ENCODE measurements around the gene FSTL3.

Gene FSTL3

GRCh38 chr19:645912-646778 is 30.0 kb upstream of the FSTL3 start:
- no peak for FAIRE-seq
- no peak for DNase-seq (ENCODE audit: insufficient read length, low spot score)
- no peak for TF ChIP-seq POLR2AphosphoS5 (IDR thresholded peaks at IDR 0.05; ENCODE audit: low read depth, low read length)
- no peak for TF ChIP-seq POLR2A (IDR thresholded peaks at IDR 0.05; ENCODE audit: low read depth, low read length)
- no peak for TF ChIP-seq PAX5 (IDR thresholded peaks at IDR 0.05; ENCODE audit: insufficient read depth, low read length, severe bottlenecking)
- TF ChIP-seq TAF1 (IDR thresholded peaks at IDR 0.05; ENCODE audit: low read depth, low read length), result no peak
- no peak for TF ChIP-seq POU2F2 (IDR thresholded peaks at IDR 0.05; ENCODE audit: low read depth, low read length)
- TF ChIP-seq SPI1 (IDR thresholded peaks at IDR 0.05; ENCODE audit: low read depth, low read length), result no peak

DNA sequence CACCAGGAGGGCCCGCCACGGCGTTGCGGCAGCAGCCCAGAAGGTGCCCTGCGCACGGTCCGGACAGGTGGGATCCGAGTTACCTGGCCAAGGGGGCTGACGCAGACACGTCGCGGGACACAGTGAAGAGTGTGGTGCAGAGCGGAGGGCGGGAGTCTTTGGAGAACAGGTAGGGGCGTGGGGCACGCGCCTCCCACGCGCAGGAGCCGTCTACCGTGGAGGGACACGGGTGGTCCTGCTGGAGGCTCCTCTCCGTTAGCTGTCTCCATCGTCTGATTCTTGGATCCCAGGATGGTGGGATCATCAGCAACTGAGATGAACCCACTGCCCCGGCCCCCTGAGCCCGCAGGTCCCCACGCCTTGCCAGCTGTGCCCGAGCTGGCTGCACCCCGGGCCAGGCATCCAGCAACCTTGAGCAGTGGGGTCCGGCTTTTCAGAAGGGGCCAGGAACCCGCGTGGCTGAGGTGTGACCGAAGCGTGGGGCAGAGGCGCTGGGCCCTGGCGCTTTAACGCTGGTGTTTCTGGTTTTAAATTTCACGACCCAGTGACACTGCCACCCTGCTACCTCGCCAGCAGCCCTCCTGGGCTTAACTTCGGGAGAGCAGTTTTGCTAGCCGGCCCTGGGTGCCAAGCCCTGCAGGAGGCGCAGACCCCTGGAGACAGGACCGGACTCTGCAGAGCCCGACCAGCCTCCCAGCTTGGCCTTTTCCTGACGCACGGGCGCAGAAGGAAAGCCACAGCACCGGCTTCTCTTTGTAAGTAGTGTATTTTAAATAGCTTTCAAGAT is 29.2 kb upstream of the FSTL3 start:
- no peak for FAIRE-seq
- DNase-seq (ENCODE audit: insufficient read length, low spot score), result no peak
- no peak for TF ChIP-seq PAX5 (IDR thresholded peaks at IDR 0.05; ENCODE audit: insufficient read depth, low read length, severe bottlenecking)
- no peak; the same call in 1 of the 2 replicates for TF ChIP-seq POLR2AphosphoS5 (IDR thresholded peaks at IDR 0.05; ENCODE audit: low read depth, low read length)
- no peak for TF ChIP-seq TAF1 (IDR thresholded peaks at IDR 0.05; ENCODE audit: low read depth, low read length)
- no peak for TF ChIP-seq POU2F2 (IDR thresholded peaks at IDR 0.05; ENCODE audit: low read depth, low read length)
- TF ChIP-seq SPI1 (IDR thresholded peaks at IDR 0.05; ENCODE audit: low read depth, low read length), result no peak
- no peak for TF ChIP-seq POLR2A (IDR thresholded peaks at IDR 0.05; ENCODE audit: low read depth, low read length)

DNA sequence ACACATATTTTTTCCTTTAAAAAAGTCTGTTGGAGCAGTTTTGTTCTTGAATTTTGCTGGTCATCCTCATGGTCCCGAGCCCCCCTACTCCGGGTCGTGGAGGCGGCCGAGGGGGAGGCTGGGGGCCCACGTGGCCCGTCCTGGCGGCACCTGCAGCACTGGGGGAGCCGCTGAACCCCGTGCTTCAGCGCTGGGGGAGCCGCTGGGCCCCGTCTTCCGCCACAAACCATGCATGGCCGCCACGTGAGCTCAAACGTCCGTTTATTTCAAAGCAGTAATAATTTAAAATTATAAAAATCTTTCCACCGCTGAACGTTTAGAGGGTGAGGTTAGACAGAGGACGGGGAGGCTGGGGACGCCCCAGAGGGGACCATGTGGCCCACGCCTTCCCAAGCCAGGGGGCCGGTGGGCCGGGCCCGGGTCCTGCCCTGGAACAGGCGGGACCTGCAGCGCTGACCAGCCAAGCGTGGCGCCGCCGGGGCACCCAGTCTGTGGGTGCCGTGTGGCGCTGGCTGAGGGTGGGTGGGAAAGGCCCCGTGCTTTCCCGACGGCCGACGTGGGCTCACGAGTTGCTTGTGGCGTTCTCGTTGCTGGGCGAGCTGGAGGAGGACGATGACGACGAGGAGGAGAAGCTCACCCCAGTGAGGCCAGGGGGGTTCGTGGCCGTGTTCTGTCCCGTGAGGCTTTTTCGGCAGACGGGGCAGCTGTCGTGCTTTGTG is 28.5 kb upstream of the FSTL3 start:
- DNase-seq (ENCODE audit: insufficient read length, low spot score), result no peak
- no peak for FAIRE-seq
- TF ChIP-seq POLR2AphosphoS5 (IDR thresholded peaks at IDR 0.05; ENCODE audit: low read depth, low read length), result no peak
- no peak for TF ChIP-seq PAX5 (IDR thresholded peaks at IDR 0.05; ENCODE audit: insufficient read depth, low read length, severe bottlenecking)
- TF ChIP-seq TAF1 (IDR thresholded peaks at IDR 0.05; ENCODE audit: low read depth, low read length), result no peak
- TF ChIP-seq SPI1 (IDR thresholded peaks at IDR 0.05; ENCODE audit: low read depth, low read length), result no peak
- TF ChIP-seq POLR2A (IDR thresholded peaks at IDR 0.05; ENCODE audit: low read depth, low read length), result no peak
- TF ChIP-seq POU2F2 (IDR thresholded peaks at IDR 0.05; ENCODE audit: low read depth, low read length), result no peak

- TF ChIP-seq TAF1 (IDR thresholded peaks at IDR 0.05; ENCODE audit: low read depth, low read length) (no peak), SPI1 (IDR thresholded peaks at IDR 0.05; ENCODE audit: low read depth, low read length) (no peak), PAX5 (IDR thresholded peaks at IDR 0.05; ENCODE audit: insufficient read depth, low read length, severe bottlenecking) (no peak), POU2F2 (IDR thresholded peaks at IDR 0.05; ENCODE audit: low read depth, low read length) (no peak), POLR2AphosphoS5 (IDR thresholded peaks at IDR 0.05; ENCODE audit: low read depth, low read length) (no peak), POLR2A (IDR thresholded peaks at IDR 0.05; ENCODE audit: low read depth, low read length) (no peak)
- DNase-seq (ENCODE audit: insufficient read length, low spot score), result no peak
- FAIRE-seq, result no peak
These were observed 27.9 kb upstream of the FSTL3 start for GRCh38 chr19:648305-648704.

GRCh38 chr19:648904-649801 is 27.0 kb upstream of the FSTL3 start:
- DNase-seq (ENCODE audit: insufficient read length, low spot score) (no peak), FAIRE-seq (no peak)
- TF ChIP-seq POLR2AphosphoS5 (IDR thresholded peaks at IDR 0.05; ENCODE audit: low read depth, low read length), result no peak
- no peak for TF ChIP-seq TAF1 (IDR thresholded peaks at IDR 0.05; ENCODE audit: low read depth, low read length)
- no peak for TF ChIP-seq POLR2A (IDR thresholded peaks at IDR 0.05; ENCODE audit: low read depth, low read length)
- TF ChIP-seq SPI1 (IDR thresholded peaks at IDR 0.05; ENCODE audit: low read depth, low read length), result no peak
- no peak for TF ChIP-seq PAX5 (IDR thresholded peaks at IDR 0.05; ENCODE audit: insufficient read depth, low read length, severe bottlenecking)
- TF ChIP-seq POU2F2 (IDR thresholded peaks at IDR 0.05; ENCODE audit: low read depth, low read length), result no peak

GRCh38 chr19:650121-650520 is 26.1 kb upstream of the FSTL3 start:
- FAIRE-seq, result no peak
- TF ChIP-seq PAX5 (IDR thresholded peaks at IDR 0.05; ENCODE audit: insufficient read depth, low read length, severe bottlenecking) (no peak), SPI1 (IDR thresholded peaks at IDR 0.05; ENCODE audit: low read depth, low read length) (no peak), TAF1 (IDR thresholded peaks at IDR 0.05; ENCODE audit: low read depth, low read length) (no peak), POLR2A (IDR thresholded peaks at IDR 0.05; ENCODE audit: low read depth, low read length) (no peak), POU2F2 (IDR thresholded peaks at IDR 0.05; ENCODE audit: low read depth, low read length) (no peak), POLR2AphosphoS5 (IDR thresholded peaks at IDR 0.05; ENCODE audit: low read depth, low read length) (no peak)
- DNase-seq (ENCODE audit: insufficient read length, low spot score), result no peak

DNA sequence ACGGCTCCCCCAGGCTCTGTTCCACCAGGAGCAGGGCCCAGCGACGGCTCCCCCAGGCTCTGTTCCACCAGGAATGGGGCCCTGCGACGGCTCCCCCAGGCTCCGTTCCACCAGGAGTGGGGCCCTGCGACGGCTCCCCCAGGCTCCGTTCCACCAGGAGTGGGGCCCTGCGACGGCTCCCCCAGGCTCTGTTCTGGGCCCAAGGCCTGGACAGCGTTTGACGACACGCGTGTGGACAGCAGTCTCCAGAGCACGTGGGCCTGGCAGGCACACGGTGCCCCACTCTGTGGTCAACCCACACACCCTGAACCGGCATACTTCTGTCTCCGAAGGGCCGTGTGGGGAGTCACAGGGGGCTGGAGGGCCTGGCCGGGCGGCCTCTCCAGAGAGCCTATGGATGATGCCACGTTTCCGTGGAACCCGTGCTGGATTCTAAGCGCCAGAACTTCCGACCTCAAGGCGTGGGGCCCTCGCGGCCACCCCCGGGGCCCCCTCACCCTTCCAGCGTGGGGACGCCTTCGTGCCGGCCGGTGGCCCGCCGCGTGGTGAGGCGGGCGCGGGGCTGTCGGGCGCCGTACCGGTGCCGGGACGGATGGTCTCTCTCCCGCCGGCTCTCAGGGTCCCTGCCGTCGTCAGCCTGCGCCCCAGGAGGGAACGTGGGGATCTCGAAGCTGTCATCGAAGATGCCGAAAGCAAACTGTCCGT is 24.9 kb upstream of the FSTL3 start:
- FAIRE-seq (no peak), DNase-seq (ENCODE audit: insufficient read length, low spot score) (no peak)
- TF ChIP-seq POLR2A (IDR thresholded peaks at IDR 0.05; ENCODE audit: low read depth, low read length), result no peak
- no peak for TF ChIP-seq PAX5 (IDR thresholded peaks at IDR 0.05; ENCODE audit: insufficient read depth, low read length, severe bottlenecking)
- TF ChIP-seq TAF1 (IDR thresholded peaks at IDR 0.05; ENCODE audit: low read depth, low read length), result no peak
- no peak for TF ChIP-seq POU2F2 (IDR thresholded peaks at IDR 0.05; ENCODE audit: low read depth, low read length)
- no peak for TF ChIP-seq SPI1 (IDR thresholded peaks at IDR 0.05; ENCODE audit: low read depth, low read length)
- no peak for TF ChIP-seq POLR2AphosphoS5 (IDR thresholded peaks at IDR 0.05; ENCODE audit: low read depth, low read length)
